HEK293 (cell line): ENCODE data around the gene SUSD6.
A peak's percentile ranks its signal among the peaks of the same experiment; 100 is the strongest.

Experiments used
- CTCF ChIA-PET: fragments of 350-600 bp; formaldehyde crosslinking; extraction: SDS; loops from one replicate; lab custom pipeline; 2021; ENCODE audit warnings: antibody characterized with exemption; lab: Yijun Ruan, JAX
- POLR2A ChIA-PET: fragments of 300-600 bp; formaldehyde crosslinking; extraction: SDS; loops from one replicate; lab custom pipeline; 2020; ENCODE audit warnings: antibody characterized with exemption, inconsistent platforms; lab: Yijun Ruan, JAX
- H3K27ac ChIP-seq: fragments of 200-500 bp; sonication (Bioruptor generic); 2 replicates; pipeline ENCODE4 v1.5.1; 2014; ENCODE audit warnings: low read depth, low read length, control low read depth, inconsistent platforms; ENCODE audit errors: extremely low read depth
- H3K36me3 ChIP-seq, 2 experiments: fragments of 200-500 bp in 1 of 2; sonication (Bioruptor generic) in 1 of 2; 1 replicate in 1 of 2; 2 replicates in 1 of 2; pipeline ENCODE4 v1.5.1; 2014 to 2017; ENCODE audit warnings: inconsistent platforms in 2 of 2, low read length in 2 of 2; ENCODE audit not compliant: control insufficient read depth in 2 of 2, insufficient read depth in 1 of 2
- H3K4me1 ChIP-seq: fragments of 200-500 bp; sonication (Bioruptor generic); 2 replicates; pipeline ENCODE4 v1.5.1; 2014; ENCODE audit warnings: mild to moderate bottlenecking, low read length, inconsistent platforms; ENCODE audit not compliant: control insufficient read depth, insufficient read depth
- H3K4me3 ChIP-seq: 2 replicates; pipeline ENCODE4 v1.5.1; 2011; ENCODE audit warnings: low read depth, mild to moderate bottlenecking, control low read depth, low read length, moderate library complexity
- H3K9me3 ChIP-seq: fragments of 200-500 bp; sonication (Bioruptor generic); 2 replicates; pipeline ENCODE4 v1.5.1; 2014; ENCODE audit warnings: low read depth, low read length, inconsistent platforms; ENCODE audit not compliant: control insufficient read depth, insufficient read depth
- BCL11A ChIP-seq: fragments of 450-650 bp; formaldehyde crosslinking; IDR thresholded peaks from 2 replicates; pipeline ENCODE4 v1.5.1; 2016; ENCODE audit warnings: low read depth, missing biosample characterization, missing genetic modification characterization
- GLI2 ChIP-seq: fragments of 450-650 bp; formaldehyde crosslinking; IDR thresholded peaks from 2 replicates; pipeline ENCODE4; 2017; ENCODE audit warnings: missing biosample characterization, missing genetic modification characterization, low read depth, borderline replicate concordance
- GLIS2 ChIP-seq: fragments of 450-650 bp; formaldehyde crosslinking; IDR thresholded peaks from 2 replicates; pipeline ENCODE4 v1.5.1; 2016; ENCODE audit warnings: missing biosample characterization, missing genetic modification characterization
- KLF10 ChIP-seq: fragments of 450-650 bp; IDR thresholded peaks from 2 replicates; pipeline ENCODE4 v1.5.1; 2018; ENCODE audit warnings: missing biosample characterization, mild to moderate bottlenecking, missing genetic modification characterization
- PRDM10 ChIP-seq: fragments of 450-650 bp; formaldehyde crosslinking; IDR thresholded peaks from 2 replicates; pipeline ENCODE4 v1.5.1; 2016; ENCODE audit warnings: missing biosample characterization, missing genetic modification characterization
- TSHZ1 ChIP-seq: fragments of 450-650 bp; formaldehyde crosslinking; IDR thresholded peaks from 2 replicates; pipeline ENCODE4 v1.5.1; 2016; ENCODE audit warnings: missing biosample characterization, missing genetic modification characterization, borderline replicate concordance
- ZFHX2 ChIP-seq: fragments of 450-650 bp; formaldehyde crosslinking; conservative IDR thresholded peaks from 2 replicates; pipeline ENCODE4 v1.5.1; 2016; ENCODE audit warnings: missing biosample characterization, missing genetic modification characterization
- ZNF184 ChIP-seq: fragments of 450-650 bp; IDR thresholded peaks from 2 replicates; pipeline ENCODE4 v1.5.1; 2018; ENCODE audit warnings: missing biosample characterization, mild to moderate bottlenecking, missing genetic modification characterization
- ZNF311 ChIP-seq: fragments of 450-650 bp; formaldehyde crosslinking; IDR thresholded peaks from 2 replicates; pipeline ENCODE4 v1.5.1; 2017; ENCODE audit warnings: missing biosample characterization, missing genetic modification characterization, borderline replicate concordance
- ZNF335 ChIP-seq: fragments of 450-650 bp; formaldehyde crosslinking; conservative IDR thresholded peaks from 2 replicates; pipeline ENCODE4 v1.5.1; 2016; ENCODE audit warnings: missing biosample characterization, missing genetic modification characterization
- ZNF404 ChIP-seq: fragments of 450-650 bp; formaldehyde crosslinking; IDR thresholded peaks from 2 replicates; pipeline ENCODE4 v1.5.1; 2017; ENCODE audit warnings: missing biosample characterization, missing genetic modification characterization
- ZNF423 ChIP-seq: fragments of 450-650 bp; formaldehyde crosslinking; IDR thresholded peaks from 2 replicates; pipeline ENCODE4 v1.5.1; 2016; ENCODE audit warnings: missing biosample characterization, missing genetic modification characterization
- ZNF514 ChIP-seq: fragments of 450-650 bp; formaldehyde crosslinking; IDR thresholded peaks from 2 replicates; pipeline ENCODE4 v1.5.1; 2016; ENCODE audit warnings: missing biosample characterization, missing genetic modification characterization
- ZNF629 ChIP-seq: fragments of 450-650 bp; formaldehyde crosslinking; IDR thresholded peaks from 2 replicates; pipeline ENCODE4 v1.5.1; 2017; ENCODE audit warnings: missing biosample characterization, missing genetic modification characterization
- ZNF645 ChIP-seq: fragments of 450-650 bp; formaldehyde crosslinking; IDR thresholded peaks from 2 replicates; pipeline ENCODE4; 2016; ENCODE audit warnings: missing biosample characterization, missing genetic modification characterization
- ZNF670 ChIP-seq: fragments of 450-650 bp; formaldehyde crosslinking; IDR thresholded peaks from 2 replicates; pipeline ENCODE4 v1.5.1; 2016; ENCODE audit warnings: missing biosample characterization, missing genetic modification characterization, low read depth
- ZNF747 ChIP-seq: fragments of 450-650 bp; formaldehyde crosslinking; IDR thresholded peaks from 2 replicates; pipeline ENCODE4 v1.5.1; 2016; ENCODE audit warnings: missing biosample characterization, missing genetic modification characterization
- ZNF768 ChIP-seq: fragments of 450-650 bp; formaldehyde crosslinking; IDR thresholded peaks from 2 replicates; pipeline ENCODE4 v1.5.1; 2018; ENCODE audit warnings: missing biosample characterization, mild to moderate bottlenecking, missing genetic modification characterization
- ZSCAN30 ChIP-seq: fragments of 450-650 bp; IDR thresholded peaks from 2 replicates; pipeline ENCODE4 v1.5.1; 2018; ENCODE audit warnings: missing biosample characterization, mild to moderate bottlenecking, missing genetic modification characterization, moderate library complexity
- TF ChIP-seq, protein P1 (sequence below): fragments of 450-650 bp; formaldehyde crosslinking; IDR thresholded peaks from 2 replicates; pipeline ENCODE4 v1.5.1; 2016; ENCODE audit warnings: missing biosample characterization, missing genetic modification characterization
- TF ChIP-seq, protein P2 (sequence below): IDR thresholded peaks from 2 replicates; pipeline ENCODE4 v1.6.1; 2011; ENCODE audit warnings: mild to moderate bottlenecking, low read depth, low read length, borderline replicate concordance
- TF ChIP-seq, protein P3 (sequence below): fragments of 450-650 bp; formaldehyde crosslinking; IDR thresholded peaks from 2 replicates; pipeline ENCODE4 v1.5.1; 2016; ENCODE audit warnings: missing biosample characterization, missing genetic modification characterization

SUSD6 gene, protein sequence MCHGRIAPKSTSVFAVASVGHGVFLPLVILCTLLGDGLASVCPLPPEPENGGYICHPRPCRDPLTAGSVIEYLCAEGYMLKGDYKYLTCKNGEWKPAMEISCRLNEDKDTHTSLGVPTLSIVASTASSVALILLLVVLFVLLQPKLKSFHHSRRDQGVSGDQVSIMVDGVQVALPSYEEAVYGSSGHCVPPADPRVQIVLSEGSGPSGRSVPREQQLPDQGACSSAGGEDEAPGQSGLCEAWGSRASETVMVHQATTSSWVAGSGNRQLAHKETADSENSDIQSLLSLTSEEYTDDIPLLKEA

GRCh38 chr14:69611172-69612013 is at the start of gene SUSD6:
Gene SUSD6, plus strand, starts transcription at chr14:69611596. Its CDS starts 46,997 bp downstream, at chr14:69658593.
- H3K4me3 ChIP-seq, result peak within 1 kb of the TSS; percentile 72
- H3K27ac ChIP-seq, result peak within 1 kb of the TSS; percentile 73
- POLR2A ChIA-PET, result interaction anchor here (0.6 to 1.9 kb wide), 10 partner anchors 23 to 685 kb away, joined by 3 to 5 read pairs (median 4); partner anchors contain the start of gene SRSF5
- peaks cover 20% of the 10 kb centered on the region for H3K4me1 ChIP-seq
- no peaks in the 10 kb centered on the region for H3K36me3 ChIP-seq
- H3K9me3 ChIP-seq, result no peaks in the 10 kb centered on the region
- CTCF ChIA-PET, result interaction anchor here (0.6 to 0.9 kb wide), 3 partner anchors 8 to 35 kb away, joined by 3 to 4 read pairs (median 3); no protein-coding TSS in a partner anchor
- TF ChIP-seq ZNF645, result no peak
- peak; percentile 41 for TF ChIP-seq KLF10 (tag by site-specific recombination)
- TF ChIP-seq ZNF768 (tag by site-specific recombination), result no peak
- TF ChIP-seq ZNF670 (tag by site-specific recombination), result no peak
- peak; percentile 46 for TF ChIP-seq ZNF335 (tag by site-specific recombination)
- no peak for TF ChIP-seq ZNF184 (tag by site-specific recombination)
- peak; percentile 72 for TF ChIP-seq GLIS2 (tag by site-specific recombination)
- TF ChIP-seq, protein P1, sequence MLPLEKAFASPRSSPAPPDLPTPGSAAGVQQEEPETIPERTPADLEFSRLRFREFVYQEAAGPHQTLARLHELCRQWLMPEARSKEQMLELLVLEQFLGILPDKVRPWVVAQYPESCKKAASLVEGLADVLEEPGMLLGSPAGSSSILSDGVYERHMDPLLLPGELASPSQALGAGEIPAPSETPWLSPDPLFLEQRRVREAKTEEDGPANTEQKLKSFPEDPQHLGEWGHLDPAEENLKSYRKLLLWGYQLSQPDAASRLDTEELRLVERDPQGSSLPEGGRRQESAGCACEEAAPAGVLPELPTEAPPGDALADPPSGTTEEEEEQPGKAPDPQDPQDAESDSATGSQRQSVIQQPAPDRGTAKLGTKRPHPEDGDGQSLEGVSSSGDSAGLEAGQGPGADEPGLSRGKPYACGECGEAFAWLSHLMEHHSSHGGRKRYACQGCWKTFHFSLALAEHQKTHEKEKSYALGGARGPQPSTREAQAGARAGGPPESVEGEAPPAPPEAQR (tag by site-specific recombination), result no peak
- TF ChIP-seq ZNF404 (tag by site-specific recombination), result no peak
- TF ChIP-seq TSHZ1 (tag by site-specific recombination), result no peak
- no peak for TF ChIP-seq ZSCAN30 (tag by site-specific recombination)
- TF ChIP-seq ZNF629 (tag by site-specific recombination), result no peak
- TF ChIP-seq, protein P2, sequence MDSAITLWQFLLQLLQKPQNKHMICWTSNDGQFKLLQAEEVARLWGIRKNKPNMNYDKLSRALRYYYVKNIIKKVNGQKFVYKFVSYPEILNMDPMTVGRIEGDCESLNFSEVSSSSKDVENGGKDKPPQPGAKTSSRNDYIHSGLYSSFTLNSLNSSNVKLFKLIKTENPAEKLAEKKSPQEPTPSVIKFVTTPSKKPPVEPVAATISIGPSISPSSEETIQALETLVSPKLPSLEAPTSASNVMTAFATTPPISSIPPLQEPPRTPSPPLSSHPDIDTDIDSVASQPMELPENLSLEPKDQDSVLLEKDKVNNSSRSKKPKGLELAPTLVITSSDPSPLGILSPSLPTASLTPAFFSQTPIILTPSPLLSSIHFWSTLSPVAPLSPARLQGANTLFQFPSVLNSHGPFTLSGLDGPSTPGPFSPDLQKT, result no peak
- no peak for TF ChIP-seq ZNF311
- TF ChIP-seq BCL11A (tag by site-specific recombination), result no peak
- TF ChIP-seq ZFHX2, result peak; percentile 38
- TF ChIP-seq, protein P3, sequence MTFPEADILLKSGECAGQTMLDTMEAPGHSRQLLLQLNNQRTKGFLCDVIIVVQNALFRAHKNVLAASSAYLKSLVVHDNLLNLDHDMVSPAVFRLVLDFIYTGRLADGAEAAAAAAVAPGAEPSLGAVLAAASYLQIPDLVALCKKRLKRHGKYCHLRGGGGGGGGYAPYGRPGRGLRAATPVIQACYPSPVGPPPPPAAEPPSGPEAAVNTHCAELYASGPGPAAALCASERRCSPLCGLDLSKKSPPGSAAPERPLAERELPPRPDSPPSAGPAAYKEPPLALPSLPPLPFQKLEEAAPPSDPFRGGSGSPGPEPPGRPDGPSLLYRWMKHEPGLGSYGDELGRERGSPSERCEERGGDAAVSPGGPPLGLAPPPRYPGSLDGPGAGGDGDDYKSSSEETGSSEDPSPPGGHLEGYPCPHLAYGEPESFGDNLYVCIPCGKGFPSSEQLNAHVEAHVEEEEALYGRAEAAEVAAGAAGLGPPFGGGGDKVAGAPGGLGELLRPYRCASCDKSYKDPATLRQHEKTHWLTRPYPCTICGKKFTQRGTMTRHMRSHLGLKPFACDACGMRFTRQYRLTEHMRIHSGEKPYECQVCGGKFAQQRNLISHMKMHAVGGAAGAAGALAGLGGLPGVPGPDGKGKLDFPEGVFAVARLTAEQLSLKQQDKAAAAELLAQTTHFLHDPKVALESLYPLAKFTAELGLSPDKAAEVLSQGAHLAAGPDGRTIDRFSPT, result no peak
- TF ChIP-seq ZNF747 (tag by site-specific recombination), result no peak
- no peak for TF ChIP-seq ZNF514 (tag by site-specific recombination)
- TF ChIP-seq PRDM10, result peak; percentile 29
- peak; percentile 59 for TF ChIP-seq ZNF423
- TF ChIP-seq GLI2, result no peak
